ENCODE data around the gene CYTH4. TPM values are rescaled to one million over a fixed set of nuclear protein-coding genes. Genes with fewer than 3 reads are reported as not detected.

Gene CYTH4
- total RNA-seq, 2 donors from 2014 or later, result 1.5 to 5.9 TPM

- Histone ChIP-seq H3K27ac (no peak overlapping the region), H3K4me1 (peaks cover 0 to 8% of the 10 kb centered on the region in 2 donors), H3K4me3 (no peak overlapping the region), H3K9me3 (no peaks in the 10 kb centered on the region), H3K36me3 (no peaks in the 10 kb centered on the region), H3K27me3 (peaks cover 0 to 4% of the 10 kb centered on the region in 2 donors)
- no peak for DNase-seq (ENCODE audit: low spot score)
- no peak for TF ChIP-seq CTCF (IDR thresholded peaks at IDR 0.05)
Measured at GRCh38 chr22:37343348-37343747, 61.0 kb downstream of the CYTH4 start.

GRCh38 chr22:37343863-37344734 is 61.8 kb downstream of the CYTH4 start:
- Histone ChIP-seq H3K4me3 (no peak overlapping the region), H3K27ac (no peak overlapping the region), H3K4me1 (peaks cover 0 to 8% of the 10 kb centered on the region in 2 donors), H3K36me3 (no peaks in the 10 kb centered on the region), H3K9me3 (no peaks in the 10 kb centered on the region), H3K27me3 (no peaks in the 10 kb centered on the region)
- no peak for DNase-seq (ENCODE audit: low spot score)
- TF ChIP-seq CTCF (IDR thresholded peaks at IDR 0.05), result no peak

GRCh38 chr22:37344735-37345449 is 62.6 kb downstream of the CYTH4 start:
- Histone ChIP-seq H3K27me3 (no peaks in the 10 kb centered on the region), H3K4me1 (peaks cover 0 to 8% of the 10 kb centered on the region in 2 donors)
- DNase-seq (ENCODE audit: low spot score), result no peak

GRCh38 chr22:37345863-37346504 is 63.7 kb downstream of the CYTH4 start:
- DNase-seq (ENCODE audit: low spot score), result no peak

More at GRCh38 chr22:37344735-37345449, 62.6 kb downstream of the CYTH4 start:
- Histone ChIP-seq H3K27ac (no peak overlapping the region), H3K4me3 (no peak overlapping the region), H3K9me3 (no peaks in the 10 kb centered on the region), H3K36me3 (no peaks in the 10 kb centered on the region)
- TF ChIP-seq CTCF (IDR thresholded peaks at IDR 0.05), result no peak

GRCh38 chr22:37346505-37346895 is 64.2 kb downstream of the CYTH4 start:
- no peak overlapping the region for H3K27ac ChIP-seq

More at GRCh38 chr22:37345863-37346504, 63.7 kb downstream of the CYTH4 start:
- Histone ChIP-seq H3K36me3 (no peaks in the 10 kb centered on the region), H3K4me3 (no peak overlapping the region), H3K27ac (no peak overlapping the region), H3K9me3 (no peaks in the 10 kb centered on the region), H3K27me3 (no peaks in the 10 kb centered on the region), H3K4me1 (peaks cover 0 to 8% of the 10 kb centered on the region in 2 donors)
- TF ChIP-seq CTCF (IDR thresholded peaks at IDR 0.05), result no peak

More at GRCh38 chr22:37346505-37346895, 64.2 kb downstream of the CYTH4 start:
- DNase-seq (ENCODE audit: low spot score), result no peak
- H3K4me1 ChIP-seq, result peaks cover 0 to 8% of the 10 kb centered on the region in 2 donors
- no peak overlapping the region for H3K4me3 ChIP-seq
- no peaks in the 10 kb centered on the region for H3K36me3 ChIP-seq
- H3K27me3 ChIP-seq, result no peaks in the 10 kb centered on the region
- no peak for TF ChIP-seq CTCF (IDR thresholded peaks at IDR 0.05)
- no peaks in the 10 kb centered on the region for H3K9me3 ChIP-seq

All from right atrium auricular region (tissue), 2 donors.